HCT116 (cell line): ENCODE data around the gene SLBP. TPM values are rescaled to one million over a fixed set of nuclear protein-coding genes. Genes with fewer than 3 reads are reported as not detected.

ENCODE experiments used
- ATAC-seq: fragments of 200-7000 bp; cut with Tn5 transposase; 2 replicates; pipeline ENCODE4 v1.9.1; 2020; ENCODE audit warnings: mild to moderate bottlenecking, moderate library complexity
- BruUV-seq: library from RNA; stranded (reverse); fragments of 400-500 nt; replicated peaks from 2 replicates; lab custom pipeline; 2021; lab: Mats Ljungman, UMichigan
- CTCF ChIA-PET: fragments of 300-600 bp; sonication (Branson Sonifier 250); formaldehyde crosslinking; loops from one replicate; lab custom pipeline; 2021; ENCODE audit warnings: antibody characterized with exemption; lab: Charles Lee
- POLR2A ChIA-PET: fragments of 300-600, 350-600 bp; sonication (Branson Sonifier 250); formaldehyde crosslinking; loops from one replicate; lab custom pipeline; 2021; ENCODE audit warnings: antibody characterized with exemption; lab: Charles Lee
- RAD21 ChIA-PET, 2 experiments: fragments of 300-600 bp; sonication (Branson Sonifier 250); formaldehyde crosslinking; loops; one replicate each; lab custom pipeline; 2023; ENCODE audit warnings: low total read pairs in 2 of 2; ENCODE audit not compliant: uncharacterized antibody in 2 of 2, unreplicated experiment in 2 of 2, low non-redundant PET in 1 of 2; lab: Charles Lee
- DNase-seq: peaks from one replicate; pipeline ENCODE4 v3.0.0-alpha.2; 2010; ENCODE audit warnings: low read depth, low spot score
- H2AFZ ChIP-seq: fragments of 200-600 bp; shearing (Covaris generic), sonication (generic); 2 replicates; pipeline ENCODE4 v1.6.1; 2017; ENCODE audit warnings: low read depth, mixed run types, mixed read lengths, antibody characterized with exemption, low read length; ENCODE audit not compliant: poor library complexity, severe bottlenecking
- H3K27ac ChIP-seq: 2 replicates; pipeline ENCODE4 v1.5.1; 2012; ENCODE audit warnings: low read depth, low read length
- H3K27me3 ChIP-seq: fragments of 200-600 bp; sonication (generic); 2 replicates; pipeline ENCODE4 v1.6.1; 2016; ENCODE audit warnings: mixed run types, low read length, mixed read lengths; ENCODE audit not compliant: insufficient read depth
- H3K36me3 ChIP-seq, 2 experiments: fragments of 200-500 bp in 1 of 2; fragments of 200-600 bp in 1 of 2; sonication (Bioruptor generic) in 1 of 2; sonication (generic) in 1 of 2; 2 replicates each; pipeline versions ENCODE4 v1.5.1 to v1.6.1; 2014 to 2016; ENCODE audit warnings: low read length in 2 of 2, inconsistent platforms in 1 of 2, mixed read lengths in 1 of 2, mixed run types in 1 of 2; ENCODE audit not compliant: insufficient read depth in 2 of 2, control insufficient read depth in 1 of 2
- H3K4me1 ChIP-seq, 2 experiments: fragments of 200-600 bp in 1 of 2; sonication (generic) in 1 of 2; 2 replicates each; pipeline versions ENCODE4 v1.5.1 to v1.6.1; 2012 to 2017; ENCODE audit warnings: low read length in 2 of 2, inconsistent platforms in 1 of 2, mild to moderate bottlenecking in 1 of 2, mixed read lengths in 1 of 2, mixed run types in 1 of 2, moderate library complexity in 1 of 2; ENCODE audit not compliant: insufficient read depth in 2 of 2, control insufficient read depth in 1 of 2
- H3K4me2 ChIP-seq: fragments of 200-600 bp; sonication (generic); 2 replicates; pipeline ENCODE4 v1.6.1; 2017; ENCODE audit warnings: mixed run types, low read length, mixed read lengths
- H3K4me3 ChIP-seq, 2 experiments: fragments of 200-600 bp in 1 of 2; sonication (generic) in 1 of 2; replicated peaks in 1 of 2; 2 replicates each; pipeline ENCODE4 v1.5.1; 2011 to 2016; ENCODE audit warnings: low read length in 2 of 2, control low read depth in 1 of 2, low read depth in 1 of 2, mild to moderate bottlenecking in 1 of 2, mixed read lengths in 1 of 2, mixed run types in 1 of 2
- H3K79me2 ChIP-seq: fragments of 200-600 bp; sonication (generic); 2 replicates; pipeline ENCODE4 v1.6.1; 2017; ENCODE audit warnings: mild to moderate bottlenecking, mixed run types, low read length, moderate library complexity, mixed read lengths; ENCODE audit not compliant: insufficient read depth
- H3K9ac ChIP-seq: fragments of 200-600 bp; sonication (generic); 2 replicates; pipeline ENCODE4 v1.6.1; 2016; ENCODE audit warnings: low read length, mixed read lengths
- H3K9me2 ChIP-seq: fragments of 200-600 bp; sonication (generic), shearing (Covaris generic); 2 replicates; pipeline ENCODE4 v1.6.1; 2017; ENCODE audit warnings: mixed run types, mild to moderate bottlenecking, moderate library complexity; ENCODE audit not compliant: insufficient read depth
- H3K9me3 ChIP-seq, 2 experiments: fragments of 200-500 bp in 1 of 2; fragments of 200-600 bp in 1 of 2; sonication (Bioruptor generic) in 1 of 2; sonication (generic) in 1 of 2; 2 replicates each; pipeline ENCODE4 v1.6.1; 2014 to 2017; ENCODE audit warnings: low read length in 2 of 2, mixed read lengths in 2 of 2, inconsistent platforms in 1 of 2, low read depth in 1 of 2, mild to moderate bottlenecking in 1 of 2, mixed run types in 1 of 2, moderate library complexity in 1 of 2; ENCODE audit not compliant: control insufficient read depth in 1 of 2, insufficient read depth in 1 of 2
- H4K20me1 ChIP-seq: fragments of 200-600 bp; sonication (generic), shearing (Covaris generic); 2 replicates; pipeline ENCODE4 v1.6.1; 2017; ENCODE audit warnings: mixed run types, mild to moderate bottlenecking, moderate library complexity; ENCODE audit not compliant: insufficient read depth
- CBX3 ChIP-seq: IDR thresholded peaks from 2 replicates; pipeline ENCODE4 v1.6.1; 2012; ENCODE audit warnings: low read depth
- CEBPB ChIP-seq: IDR thresholded peaks from 2 replicates; pipeline ENCODE4 v1.6.1; 2012; ENCODE audit warnings: low read depth
- EGR1 ChIP-seq: IDR thresholded peaks from 2 replicates; pipeline ENCODE4 v1.6.1; 2012; ENCODE audit warnings: low read depth
- ELF1 ChIP-seq: IDR thresholded peaks from 2 replicates; pipeline ENCODE4 v1.6.1; 2012; ENCODE audit warnings: low read depth, borderline replicate concordance
- EZH2 ChIP-seq: fragments of 200-600 bp; sonication (generic); IDR thresholded peaks from 2 replicates; pipeline ENCODE4 v1.6.1; 2017; ENCODE audit warnings: antibody characterized with exemption, mixed run types
- EZH2phosphoT487 ChIP-seq: fragments of 200-600 bp; IDR thresholded peaks from 2 replicates; pipeline ENCODE4 v1.6.1; 2018; ENCODE audit warnings: antibody characterized with exemption, borderline replicate concordance
- FOSL1 ChIP-seq: IDR thresholded peaks from 2 replicates; pipeline ENCODE4 v1.6.1; 2012; ENCODE audit warnings: low read depth
- JUND ChIP-seq: IDR thresholded peaks from 2 replicates; pipeline ENCODE4 v1.6.1; 2012
- POLR2AphosphoS5 ChIP-seq: IDR thresholded peaks from 2 replicates; pipeline ENCODE4 v1.6.1; 2011; ENCODE audit warnings: mild to moderate bottlenecking, low read depth, low read length, moderate library complexity
- RAD21 ChIP-seq: IDR thresholded peaks from 2 replicates; pipeline ENCODE4 v1.6.1; 2012; ENCODE audit warnings: low read depth, mild to moderate bottlenecking
- REST ChIP-seq: IDR thresholded peaks from 2 replicates; pipeline ENCODE4 v1.6.1; 2012; ENCODE audit warnings: low read depth
- SIN3A ChIP-seq: IDR thresholded peaks from 2 replicates; pipeline ENCODE4 v1.6.1; 2012; ENCODE audit warnings: low read depth
- SP1 ChIP-seq: IDR thresholded peaks from 2 replicates; pipeline ENCODE4 v1.6.1; 2012; ENCODE audit warnings: low read depth
- TCF7L2 ChIP-seq: IDR thresholded peaks from 2 replicates; pipeline ENCODE4 v1.7.0; 2011; ENCODE audit warnings: borderline replicate concordance, inconsistent platforms; ENCODE audit not compliant: insufficient read depth, insufficient read length; ENCODE audit errors: extremely low read depth
- YY1 ChIP-seq: IDR thresholded peaks from 2 replicates; pipeline ENCODE4 v1.6.1; 2011; ENCODE audit warnings: low read length, low read depth, moderate library complexity, mild to moderate bottlenecking; ENCODE audit not compliant: insufficient replicate concordance; ENCODE audit errors: extremely low read depth
- ZBTB33 ChIP-seq: IDR thresholded peaks from 2 replicates; pipeline ENCODE4 v1.6.1; 2011; ENCODE audit warnings: mild to moderate bottlenecking, low read length, moderate library complexity; ENCODE audit not compliant: insufficient replicate concordance; ENCODE audit errors: extremely low read depth
- ZNF274 ChIP-seq: fragments of 200-500 bp; sonication (Bioruptor generic); IDR thresholded peaks from 2 replicates; pipeline ENCODE4 v1.6.1; 2014; ENCODE audit warnings: mild to moderate bottlenecking, low read depth, low read length, inconsistent platforms
- intact Hi-C: fragments of 100-400 bp; cut with micrococcal nuclease; formaldehyde crosslinking; loops from 2 replicates; pipeline ENCODE4 v1.10.0; 2022
- total RNA-seq: library from RNA; stranded (reverse); gene quantifications from one replicate; pipeline ENCODE4 v1.2.1, GENCODE V29; 2021; ENCODE audit not compliant: unreplicated experiment

Gene SLBP
- total RNA-seq, 1 experiment from 2014 or later = 101 TPM

DNA sequence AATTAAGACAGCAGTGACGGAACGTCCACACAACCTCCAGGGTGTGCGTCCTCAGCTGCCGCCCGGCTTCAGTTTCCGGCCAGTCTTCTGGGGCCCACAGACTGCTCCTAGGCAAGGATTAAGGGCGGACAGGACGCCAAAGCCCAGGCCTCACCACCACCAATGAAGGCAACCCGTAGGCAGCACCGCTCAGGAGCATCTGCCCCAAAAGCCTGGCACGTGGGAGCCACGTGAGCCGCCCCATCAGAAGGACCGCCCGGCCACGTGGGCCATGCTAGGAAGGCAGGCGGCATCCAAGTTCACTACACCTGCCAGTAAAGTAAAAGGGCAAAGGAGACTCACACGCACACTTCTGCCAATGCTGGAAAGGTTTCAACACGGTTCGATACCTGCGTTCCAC lies 42.3 kb downstream of the SLBP start:
- intact Hi-C loops = no loop called here
- ChIA-PET CTCF (no interaction called here), RAD21 (no interaction called here), POLR2A (no interaction called here)
- Histone ChIP-seq H2AFZ (no peak overlapping the region), H3K4me3 (no peak overlapping the region), H3K4me1 (peaks cover 11 to 15% of the 10 kb centered on the region in 2 experiments), H3K9me2 (no peaks in the 10 kb centered on the region), H3K36me3 (no peaks in the 10 kb centered on the region), H3K27ac (no peak overlapping the region), H3K9me3 (no peaks in the 10 kb centered on the region), H3K4me2 (no peak overlapping the region), H4K20me1 (no peaks in the 10 kb centered on the region), H3K9ac (no peak overlapping the region), H3K27me3 (no peaks in the 10 kb centered on the region), H3K79me2 (no peaks in the 10 kb centered on the region)
- no TSS peak for BruUV-seq
- DNase-seq = no peak
- ATAC-seq = no peak
- TF ChIP-seq CEBPB (no peak), RAD21 (no peak), JUND (no peak), EZH2 (no peak), SIN3A (no peak), REST (no peak), TCF7L2 (no peak), FOSL1 (no peak), CBX3 (no peak), ZNF274 (no peak), POLR2AphosphoS5 (no peak), SP1 (no peak), YY1 (no peak), EGR1 (no peak), EZH2phosphoT487 (no peak), ELF1 (no peak), ZBTB33 (no peak)
